ENCODE results near the gene SGMS2. TPM values are rescaled to one million over a fixed set of nuclear protein-coding genes. Genes with fewer than 3 reads are reported as not detected.

Gene SGMS2
- total and polyA plus RNA-seq, 2 of the 4 experiments (the other 2 are of a cell fraction), result 13.4 to 37.5 TPM

DNA sequence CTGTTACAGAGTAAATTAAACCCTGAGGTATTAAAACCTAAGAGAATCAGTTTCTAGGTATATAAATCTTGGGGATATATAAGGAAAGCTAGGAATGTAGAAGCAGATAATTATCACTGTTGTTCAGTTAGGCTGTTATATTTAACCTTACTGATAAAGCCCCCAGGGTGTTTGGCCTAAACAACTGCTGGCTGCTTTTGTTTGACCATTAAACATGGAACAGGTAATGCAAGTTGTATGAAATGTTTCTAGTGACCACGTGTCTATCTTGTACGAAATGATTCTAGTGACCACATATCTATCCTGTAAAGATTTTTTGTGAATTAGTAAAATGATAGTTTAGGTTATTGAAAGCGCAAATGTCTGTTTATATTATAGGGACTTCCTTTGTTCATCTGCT lies 52.6 kb downstream of the SGMS2 start:
- Histone ChIP-seq H3K14ac (replicated peaks; ENCODE audit: low read depth, low read length) (no peak overlapping the region), H3K79me1 (ENCODE audit: low read depth in 1 of 2, low read length in 2 of 2) (no peaks in the 10 kb centered on the region), H3K9ac (ENCODE audit: low read depth, low read length) (no peak overlapping the region), H2AK5ac (ENCODE audit: low read depth, low read length) (no peak overlapping the region), H3K4me2 (ENCODE audit: low read depth, low read length) (no peak overlapping the region), H3K27me3 (ENCODE audit: control insufficient read depth, insufficient read depth, low read length) (no peaks in the 10 kb centered on the region), H2BK15ac (ENCODE audit: low read depth, low read length) (no peak overlapping the region), H4K91ac (ENCODE audit: insufficient read depth, low read depth, low read length) (no peak overlapping the region), H3K4me1 (ENCODE audit: control insufficient read depth, insufficient read depth, low read length) (no peaks in the 10 kb centered on the region), H3K27ac (ENCODE audit: insufficient read depth, low read length) (no peak overlapping the region), H3K9me3 (ENCODE audit: control insufficient read depth, insufficient read depth, low read length) (no peaks in the 10 kb centered on the region), H2BK120ac (ENCODE audit: low read depth, low read length) (no peak overlapping the region), H4K8ac (ENCODE audit: low read depth in 2 of 2, low read length in 2 of 2) (no peak overlapping the region), H3K36me3 (ENCODE audit: control insufficient read depth, insufficient read depth, low read length) (no peaks in the 10 kb centered on the region), H2BK5ac (ENCODE audit: low read depth, low read length, poor library complexity, severe bottlenecking) (no peak overlapping the region), H2BK20ac (ENCODE audit: low read depth, low read length) (no peak overlapping the region), H3K4ac (ENCODE audit: low read depth, low read length) (no peak overlapping the region), H2AFZ (replicated peaks; ENCODE audit: low read length, poor library complexity) (no peak overlapping the region), H4K20me1 (ENCODE audit: insufficient read depth, low read length) (no peaks in the 10 kb centered on the region), H3K56ac (ENCODE audit: extremely low read depth, insufficient read depth, low read length) (no peak overlapping the region), H4K5ac (ENCODE audit: low read depth, low read length) (no peak overlapping the region), H3K4me3 (ENCODE audit: insufficient read depth, low read depth, low read length) (no peak overlapping the region), H3K18ac (ENCODE audit: low read depth, low read length) (no peak overlapping the region), H2AK9ac (replicated peaks; ENCODE audit: low read depth, low read length, poor library complexity) (no peak overlapping the region), H3K9me1 (ENCODE audit: insufficient read depth, low read length) (no peaks in the 10 kb centered on the region), H3K23ac (ENCODE audit: low read depth, low read length) (no peak overlapping the region)
- BruUV-seq (replicated peaks), result no TSS peak
- ATAC-seq (ENCODE audit: low read depth) (no peak), DNase-seq (no peak)
- whole genome bisulfite sequencing, 2 experiments (ENCODE audit: extremely low coverage in 2 of 2, insufficient read length in 1 of 2), result no CpG with 5 or more reads among the region's 3 CpGs
- ChIA-PET POLR2A (ENCODE audit: unreplicated experiment) (no interaction called here), CTCF (interaction anchor here (1.9 kb wide), 1 partner anchor 17 kb away, joined by 5 read pairs; no protein-coding TSS in a partner anchor)
- intact Hi-C loops (cut with micrococcal nuclease) (no loop called here), dilution Hi-C loops (cut with HindIII; ENCODE audit: low sequenced_read_pairs, unreplicated experiment) (no loop called here), in situ Hi-C loops (cut with MboI; ENCODE audit: low sequenced_read_pairs) (no loop called here)
- no peak for TF ChIP-seq SMC3 (IDR thresholded peaks at IDR 0.05; ENCODE audit: low read depth, low read length)
- TF ChIP-seq CEBPB (IDR thresholded peaks at IDR 0.05; ENCODE audit: low read depth, low read length), result no peak
- TF ChIP-seq MAZ (IDR thresholded peaks at IDR 0.05; ENCODE audit: borderline replicate concordance, low read depth, low read length), result no peak
- no peak for TF ChIP-seq BHLHE40 (IDR thresholded peaks at IDR 0.05; ENCODE audit: low read depth, low read length)
- no peak for TF ChIP-seq RAD21 (IDR thresholded peaks at IDR 0.05; ENCODE audit: low read length)
- TF ChIP-seq, protein P1, sequence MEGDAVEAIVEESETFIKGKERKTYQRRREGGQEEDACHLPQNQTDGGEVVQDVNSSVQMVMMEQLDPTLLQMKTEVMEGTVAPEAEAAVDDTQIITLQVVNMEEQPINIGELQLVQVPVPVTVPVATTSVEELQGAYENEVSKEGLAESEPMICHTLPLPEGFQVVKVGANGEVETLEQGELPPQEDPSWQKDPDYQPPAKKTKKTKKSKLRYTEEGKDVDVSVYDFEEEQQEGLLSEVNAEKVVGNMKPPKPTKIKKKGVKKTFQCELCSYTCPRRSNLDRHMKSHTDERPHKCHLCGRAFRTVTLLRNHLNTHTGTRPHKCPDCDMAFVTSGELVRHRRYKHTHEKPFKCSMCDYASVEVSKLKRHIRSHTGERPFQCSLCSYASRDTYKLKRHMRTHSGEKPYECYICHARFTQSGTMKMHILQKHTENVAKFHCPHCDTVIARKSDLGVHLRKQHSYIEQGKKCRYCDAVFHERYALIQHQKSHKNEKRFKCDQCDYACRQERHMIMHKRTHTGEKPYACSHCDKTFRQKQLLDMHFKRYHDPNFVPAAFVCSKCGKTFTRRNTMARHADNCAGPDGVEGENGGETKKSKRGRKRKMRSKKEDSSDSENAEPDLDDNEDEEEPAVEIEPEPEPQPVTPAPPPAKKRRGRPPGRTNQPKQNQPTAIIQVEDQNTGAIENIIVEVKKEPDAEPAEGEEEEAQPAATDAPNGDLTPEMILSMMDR (conservative IDR thresholded peaks at IDR 0.05; ENCODE audit: low read depth, low read length), result no peak
- no peak for TF ChIP-seq NFE2L2 (IDR thresholded peaks at IDR 0.05; ENCODE audit: low read depth, low read length)
- TF ChIP-seq FOS (IDR thresholded peaks at IDR 0.05; ENCODE audit: low read depth, low read length), result no peak
- no peak for TF ChIP-seq MAFK (IDR thresholded peaks at IDR 0.05; ENCODE audit: low read depth, low read length)
